Sciatic nerve (tissue), 2 donors: ENCODE measurements around the gene RPRM. TPM values are rescaled to one million over a fixed set of nuclear protein-coding genes. Genes with fewer than 3 reads are reported as not detected.
"Not testable (repeated sequence)": the region's sequence is repeated elsewhere in the genome, so short reads cannot be mapped to it uniquely, and the experiment has no call there.

Source experiments
- ATAC-seq: fragments of 200-7000 bp; cut with Tn5 transposase; one replicate; pipeline ENCODE4 v1.9.1; 2020; ENCODE audit warnings: mild to moderate bottlenecking, moderate library complexity
- DNase-seq: peaks from one replicate; pipeline ENCODE4 v3.0.0-alpha.2; 2020; ENCODE audit warnings: low spot score
- intact Hi-C: fragments of 100-400 bp; cut with DNase I; formaldehyde crosslinking; loops from one replicate; pipeline ENCODE4 v1.14.2; 2022
- total RNA-seq: library from RNA; stranded (reverse); fragmentation: NEBNext Ultra II Directional; extraction: Animal tissue kit (Norgen Biotek cat#: 25700); gene quantifications from one replicate; pipeline ENCODE4 v1.2.1, GENCODE V29; 2021
- donor health status: DM: no; HTN: no; CAD: no.
- donor health status: DM: no; HTN: no; CAD: no.

RPRM gene
- total RNA-seq, 1 donor from 2014 or later = 0.22 TPM

- ATAC-seq = no peak
- intact Hi-C loops = no loop called here
- no peak for DNase-seq
These were observed 14.2 kb downstream of the RPRM start for GRCh38 chr2:153464395-153464794.

DNA sequence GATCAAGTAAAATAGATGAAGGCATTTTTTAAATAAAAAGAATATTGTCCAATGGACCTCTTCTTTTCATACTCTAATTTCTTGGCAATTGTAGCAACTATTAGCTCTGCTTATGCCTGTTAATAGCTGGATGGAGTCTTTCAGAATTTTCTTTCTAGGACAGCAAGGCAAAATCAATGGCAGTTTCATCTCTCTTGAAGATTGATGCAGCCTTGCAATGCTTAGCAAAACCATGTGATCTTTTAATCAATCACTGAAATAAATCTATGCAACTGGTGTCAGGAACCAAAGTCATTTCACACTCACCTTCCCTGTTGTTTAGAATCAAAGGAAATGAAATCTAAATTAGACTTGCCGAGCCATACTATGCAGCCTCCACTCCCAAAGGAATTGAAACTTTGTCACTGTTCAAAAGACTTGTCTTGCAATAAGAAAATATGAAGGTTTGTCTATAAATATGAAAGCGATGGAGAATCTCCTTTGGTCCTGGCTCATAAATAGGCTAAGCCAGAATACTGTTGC lies 16.2 kb downstream of the RPRM start:
- intact Hi-C loops = no loop called here
- no peak for ATAC-seq
- DNase-seq = no peak

DNA sequence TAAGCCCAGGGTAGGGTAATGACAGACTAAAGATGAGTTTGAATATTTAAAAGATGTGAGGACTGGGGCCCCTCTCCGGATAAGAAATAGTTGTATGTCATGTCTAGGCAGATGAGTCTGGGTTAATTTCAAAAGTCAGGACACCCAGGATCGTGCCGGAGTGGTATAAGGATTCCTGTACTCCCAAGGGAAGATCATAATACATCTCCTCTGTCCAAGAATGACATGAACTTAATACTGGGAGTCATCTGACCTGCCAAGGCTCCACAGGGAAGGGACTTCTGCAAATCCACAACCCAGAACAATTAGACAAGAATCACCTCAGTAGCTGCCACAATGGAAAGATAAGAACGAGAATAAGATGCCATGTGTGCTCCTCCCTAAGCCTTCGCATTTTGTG lies 17.1 kb downstream of the RPRM start:
- ATAC-seq = no peak
- intact Hi-C loops = no loop called here
- no peak for DNase-seq

- no peak for DNase-seq
- intact Hi-C loops = no loop called here
- ATAC-seq = no peak
These were observed 22.7 kb downstream of the RPRM start for GRCh38 chr2:153455861-153456260.

- ATAC-seq (no peak), DNase-seq (no peak)
- intact Hi-C loops = no loop called here
These were observed 23.2 kb downstream of the RPRM start for GRCh38 chr2:153455403-153455802.

DNA sequence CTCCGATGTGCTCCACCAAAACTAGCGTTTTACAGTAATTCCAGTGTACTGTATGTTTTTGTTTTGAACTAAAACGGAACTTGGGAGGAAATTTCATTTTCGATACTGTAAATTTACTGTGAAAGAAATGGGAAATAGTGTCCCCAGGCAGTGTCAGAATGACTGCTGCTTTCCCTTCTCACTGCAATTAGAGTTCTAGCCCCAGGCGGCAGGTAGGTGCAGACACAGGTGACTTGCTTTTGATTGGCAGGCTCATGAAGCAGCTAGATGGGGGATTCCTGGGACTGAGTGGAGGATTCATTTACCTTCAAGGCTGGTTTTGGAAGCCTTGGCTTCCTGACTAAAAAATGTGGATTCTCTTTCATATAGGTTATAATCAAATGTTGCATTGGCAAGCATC lies 27.0 kb downstream of the RPRM start:
- no peak for ATAC-seq
- intact Hi-C loops = no loop called here

GRCh38 chr2:153443106-153443505 lies 35.5 kb downstream of the RPRM start:
- ATAC-seq (no peak), DNase-seq (no peak)
- intact Hi-C loops = no loop called here

More for the DNA sequence above, 27.0 kb downstream of the RPRM start:
- no peak for DNase-seq

GRCh38 chr2:153442616-153443015 lies 35.9 kb downstream of the RPRM start:
- ATAC-seq, intact Hi-C loops, DNase-seq: not testable (repeated sequence)

DNA sequence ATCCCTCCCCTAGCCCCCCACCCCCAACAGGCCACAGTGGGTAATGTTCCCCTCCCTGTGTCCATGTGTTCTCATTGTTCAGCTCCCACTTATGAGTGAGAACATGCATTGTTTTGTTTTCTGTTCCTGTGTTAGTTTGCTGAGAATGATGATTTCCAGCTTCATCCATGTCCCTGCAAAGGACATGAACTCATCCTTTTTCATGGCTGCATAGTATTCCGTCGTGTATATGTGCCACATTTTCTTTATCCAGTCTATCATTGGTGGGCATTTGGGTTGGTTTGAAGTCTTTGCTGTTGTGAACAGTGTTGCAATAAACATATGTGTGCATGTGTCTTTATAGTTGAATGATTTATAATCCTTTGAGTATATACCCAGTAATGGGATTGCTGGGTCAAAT lies 38.5 kb downstream of the RPRM start:
- intact Hi-C loops, ATAC-seq, DNase-seq: not testable (repeated sequence)

GRCh38 chr2:153433403-153433802 lies 45.2 kb downstream of the RPRM start:
- intact Hi-C loops = no loop called here
- no peak for DNase-seq
- no peak for ATAC-seq

DNA sequence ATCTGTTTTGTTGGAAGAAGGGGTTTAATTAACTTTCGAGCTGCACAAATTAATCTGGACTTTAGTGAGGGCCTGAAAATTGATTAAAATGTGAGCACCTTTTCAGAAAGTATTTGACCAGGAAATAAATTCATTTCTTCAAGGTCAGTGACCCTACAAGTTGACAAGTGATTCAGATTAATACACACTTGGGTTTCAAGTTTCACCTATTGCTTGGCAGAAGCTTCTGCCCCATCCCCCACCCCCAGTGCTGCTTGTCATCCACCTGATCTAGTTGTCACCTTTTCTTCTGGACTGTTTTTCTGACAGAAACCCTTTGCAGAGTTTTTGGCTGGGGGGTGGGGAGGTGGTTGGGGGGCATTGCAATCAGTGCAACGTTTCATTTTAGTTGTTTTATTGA lies 46.2 kb downstream of the RPRM start:
- ATAC-seq = no peak
- no peak for DNase-seq
- intact Hi-C loops = no loop called here

DNA sequence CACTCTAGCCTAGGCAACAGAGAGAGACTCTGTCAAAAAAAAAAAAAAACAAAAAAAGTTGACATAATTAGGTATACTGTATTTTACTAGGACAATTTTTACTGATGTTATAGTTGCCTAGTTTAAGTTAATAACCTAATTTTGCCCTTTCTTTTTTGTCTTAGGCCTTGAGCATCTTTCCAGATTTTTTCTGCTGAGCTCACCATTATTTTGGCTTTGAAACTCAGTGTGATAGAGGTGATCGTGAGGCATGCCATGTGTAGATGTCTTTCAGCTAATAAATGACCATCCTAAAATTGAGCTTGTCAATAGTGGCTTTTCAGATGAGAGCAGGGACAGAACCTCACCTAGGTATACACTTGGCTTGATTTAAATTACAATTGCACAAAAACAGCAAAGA lies 47.4 kb downstream of the RPRM start:
- no peak for DNase-seq
- no peak for ATAC-seq
- intact Hi-C loops = no loop called here
